SH-SY5Y (cell line): ENCODE measurements around the gene SEL1L2.

Source experiments
- GATA2 ChIP-seq: IDR thresholded peaks from 2 replicates; pipeline ENCODE4 v1.6.1; 2011; ENCODE audit warnings: mild to moderate bottlenecking, low read depth, low read length
- GATA3 ChIP-seq: IDR thresholded peaks from 2 replicates; pipeline ENCODE4 v1.6.1; 2011; ENCODE audit warnings: low read depth, mild to moderate bottlenecking, low read length, moderate library complexity

GRCh38 chr20:13810446-13810845 is 180.0 kb downstream of the SEL1L2 start:
- TF ChIP-seq GATA2 (no peak), GATA3 (no peak)
